Liver (tissue), 9 donors: ENCODE measurements around the gene TNFRSF21. TPM values are rescaled to one million over a fixed set of nuclear protein-coding genes. Genes with fewer than 3 reads are reported as not detected.

Experiments used
- DNase-seq: peaks from one replicate; pipeline ENCODE4 v3.0.0-alpha.2; 2017; ENCODE audit warnings: low spot score
- H3K27ac ChIP-seq, 2 donors: one replicate each; pipeline ENCODE4 v1.7.0; 2013; ENCODE audit warnings: inconsistent platforms in 2 of 2, low read length in 2 of 2, control low read depth in 1 of 2, low read depth in 1 of 2, mild to moderate bottlenecking in 1 of 2
- H3K27me3 ChIP-seq, 4 donors: one replicate each; pipeline versions ENCODE4 v1.6.1 to v1.7.0; 2013; ENCODE audit warnings: low read length in 3 of 4, inconsistent platforms in 1 of 4, mild to moderate bottlenecking in 1 of 4, moderate library complexity in 1 of 4; ENCODE audit not compliant: control insufficient read depth in 4 of 4, insufficient read depth in 4 of 4
- H3K36me3 ChIP-seq, 4 donors: one replicate each; pipeline versions ENCODE4 v1.6.1 to v1.7.0; 2013; ENCODE audit warnings: low read length in 3 of 4, mild to moderate bottlenecking in 3 of 4, low read depth in 1 of 4, moderate library complexity in 1 of 4; ENCODE audit not compliant: control insufficient read depth in 4 of 4, insufficient read depth in 3 of 4
- H3K4me1 ChIP-seq, 4 donors: one replicate each; pipeline versions ENCODE4 v1.6.1 to v1.7.0; 2013; ENCODE audit warnings: low read length in 3 of 4, mild to moderate bottlenecking in 3 of 4, moderate library complexity in 1 of 4; ENCODE audit not compliant: control insufficient read depth in 4 of 4, insufficient read depth in 4 of 4
- H3K4me3 ChIP-seq, 3 donors: one replicate each; pipeline versions ENCODE4 v1.6.1 to v1.7.0; 2013; ENCODE audit warnings: low read length in 3 of 3, control low read depth in 1 of 3, low read depth in 1 of 3, mild to moderate bottlenecking in 1 of 3
- H3K9ac ChIP-seq, 2 donors: one replicate each; pipeline ENCODE4 v1.7.0; 2013; ENCODE audit warnings: low read length in 2 of 2, mild to moderate bottlenecking in 2 of 2, moderate library complexity in 2 of 2, control low read depth in 1 of 2, low read depth in 1 of 2
- H3K9me3 ChIP-seq, 4 donors: one replicate each; pipeline versions ENCODE4 v1.6.1 to v1.7.0; 2013; ENCODE audit warnings: low read length in 3 of 4; ENCODE audit not compliant: control insufficient read depth in 4 of 4
- EGR1 ChIP-seq, 2 donors: IDR thresholded peaks; 2 replicates each; pipeline ENCODE4 v1.6.1; 2016 to 2018; ENCODE audit warnings: antibody characterized with exemption in 2 of 2, low read depth in 2 of 2
- FOXA1 ChIP-seq: IDR thresholded peaks from 2 replicates; pipeline ENCODE4 v1.6.1; 2016; ENCODE audit warnings: antibody characterized with exemption
- FOXA2 ChIP-seq: IDR thresholded peaks from 2 replicates; pipeline ENCODE4 v1.6.1; 2016; ENCODE audit warnings: antibody characterized with exemption
- GABPA ChIP-seq, 2 donors: IDR thresholded peaks in 1 of 2; conservative IDR thresholded peaks in 1 of 2; 2 replicates each; pipeline ENCODE4 v1.6.1; 2016; ENCODE audit warnings: antibody characterized with exemption in 2 of 2, mild to moderate bottlenecking in 1 of 2, moderate library complexity in 1 of 2
- HNF4A ChIP-seq, 2 donors: conservative IDR thresholded peaks; 2 replicates each; pipeline ENCODE4 v1.6.1; 2016; ENCODE audit warnings: antibody characterized with exemption in 2 of 2, mild to moderate bottlenecking in 2 of 2
- HNF4G ChIP-seq: IDR thresholded peaks from 2 replicates; pipeline ENCODE4 v1.6.1; 2016; ENCODE audit warnings: antibody characterized with exemption
- JUND ChIP-seq, 2 donors: IDR thresholded peaks; 2 replicates each; pipeline ENCODE4 v1.6.1; 2016; ENCODE audit warnings: antibody characterized with exemption in 2 of 2
- NR2F2 ChIP-seq: IDR thresholded peaks from 2 replicates; pipeline ENCODE4 v1.6.1; 2016; ENCODE audit warnings: antibody characterized with exemption
- RAD21 ChIP-seq, 2 donors: IDR thresholded peaks; 2 replicates each; pipeline ENCODE4 v1.6.1; 2016; ENCODE audit warnings: antibody characterized with exemption in 2 of 2, mild to moderate bottlenecking in 2 of 2
- RXRA ChIP-seq, 2 donors: IDR thresholded peaks; 2 replicates each; pipeline ENCODE4 v1.6.1; 2017 to 2018; ENCODE audit warnings: antibody characterized with exemption in 2 of 2, mild to moderate bottlenecking in 1 of 2
- SP1 ChIP-seq: IDR thresholded peaks from 2 replicates; pipeline ENCODE4 v1.6.1; 2018; ENCODE audit warnings: antibody characterized with exemption, mild to moderate bottlenecking
- TAF1 ChIP-seq: conservative IDR thresholded peaks from 2 replicates; pipeline ENCODE4 v1.6.1; 2016; ENCODE audit warnings: antibody characterized with exemption, mild to moderate bottlenecking
- YY1 ChIP-seq: IDR thresholded peaks from 2 replicates; pipeline ENCODE4 v1.6.1; 2016; ENCODE audit warnings: antibody characterized with exemption, mild to moderate bottlenecking
- WGBS: extraction: QIAGEN DNeasy Blood & Tissue Kit; methylation state at CpG from one replicate; pipeline ENCODE4 v1.1.7; 2013; 5-methylcytosine and 5-hydroxymethylcytosine counted together
- polyA plus RNA-seq, 2 donors: library from polyadenylated mRNA; stranded (reverse) in 1 of 2; unstranded in 1 of 2; fragments of 200-250 nt in 1 of 2; fragments of >200 nt in 1 of 2; fragmentation: Nextera tagmentation in 1 of 2; extraction: Ambion mirVana in 1 of 2; gene quantifications; one replicate each; pipeline versions ENCODE4 v1.2.1 to v1.2.3, GENCODE V29; 2013 to 2015
- total RNA-seq, 2 donors: library from RNA; depleted of rRNA; stranded (reverse); fragments of >200 nt; gene quantifications; one replicate each; pipeline ENCODE4 v1.2.3, GENCODE V29; 2014
- TF ChIP-seq, protein P1 (sequence below): IDR thresholded peaks from 2 replicates; pipeline ENCODE4 v1.6.1; 2016; ENCODE audit warnings: antibody characterized with exemption
- TF ChIP-seq, protein P2 (sequence below): fragments of 150-350 bp; IDR thresholded peaks from 2 replicates; pipeline ENCODE4 v1.5.1; 2017; ENCODE audit warnings: improper control_type of control experiment, low read depth, low read length; ENCODE audit not compliant: missing input control
- TF ChIP-seq, protein P3 (sequence below): IDR thresholded peaks from 2 replicates; pipeline ENCODE4 v1.6.1; 2016; ENCODE audit warnings: antibody characterized with exemption, mild to moderate bottlenecking
- TF ChIP-seq, protein P4 (sequence below): IDR thresholded peaks from 2 replicates; pipeline ENCODE4 v1.6.1; 2016; ENCODE audit warnings: antibody characterized with exemption
- TF ChIP-seq, protein P5 (sequence below): IDR thresholded peaks from 2 replicates; pipeline ENCODE4 v1.6.1; 2016; ENCODE audit warnings: antibody characterized with exemption
- donor health status: healthy.
- donor health status: healthy.
- donor health status: healthy.
- donor health status: healthy.
- donor health status: healthy.

The TNFRSF21 gene
- total and polyA plus RNA-seq, 4 donors: 2.1 to 3.2 (median 2.9) TPM

DNA sequence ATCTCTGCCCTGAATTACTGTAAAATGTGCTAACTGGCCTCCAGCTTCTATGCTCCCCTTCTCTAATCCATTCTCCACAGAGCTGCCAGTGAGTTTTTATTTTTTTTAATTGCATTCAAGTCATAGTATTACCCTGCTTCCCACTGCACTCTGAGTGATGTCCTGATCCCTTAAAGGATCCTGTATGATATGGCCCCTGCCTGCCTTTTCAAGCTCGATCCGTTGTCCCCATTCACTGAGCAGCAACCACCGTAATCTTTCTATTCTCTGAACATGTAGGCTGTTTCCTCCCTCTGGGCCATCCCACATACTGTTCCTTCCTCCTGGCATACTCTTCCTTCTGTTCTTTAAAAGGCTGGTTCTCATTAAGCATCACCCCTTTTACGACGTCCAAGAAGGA is 9.3 kb downstream of the TNFRSF21 start:
- H3K36me3 ChIP-seq: no peaks in the 10 kb centered on the region
- H3K9ac ChIP-seq: no peak overlapping the region
- H3K4me3 ChIP-seq: no peak overlapping the region
- H3K4me1 ChIP-seq: no peaks in the 10 kb centered on the region
- 95% methylated on average over 5 of the region's 5 CpGs for WGBS
- DNase-seq: no peak
- no peaks in the 10 kb centered on the region for H3K9me3 ChIP-seq
- H3K27ac ChIP-seq: no peak overlapping the region
- TF ChIP-seq, protein P1, sequence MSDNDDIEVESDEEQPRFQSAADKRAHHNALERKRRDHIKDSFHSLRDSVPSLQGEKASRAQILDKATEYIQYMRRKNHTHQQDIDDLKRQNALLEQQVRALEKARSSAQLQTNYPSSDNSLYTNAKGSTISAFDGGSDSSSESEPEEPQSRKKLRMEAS: no peak
- TF ChIP-seq NR2F2 (no peak), RXRA (IDR thresholded peaks at IDR 0.05) (no peak), SP1 (no peak), GABPA (IDR thresholded peaks at IDR 0.05 in 1 of 2, conservative IDR thresholded peaks at IDR 0.05 in 1 of 2) (no peak), TAF1 (no peak), JUND (IDR thresholded peaks at IDR 0.05) (no peak), FOXA1 (no peak), HNF4A (conservative IDR thresholded peaks at IDR 0.05) (no peak), RAD21 (IDR thresholded peaks at IDR 0.05) (no peak), YY1 (no peak), EGR1 (IDR thresholded peaks at IDR 0.05; ENCODE audit: low read depth in 2 of 2) (no peak), HNF4G (no peak), FOXA2 (no peak)
- TF ChIP-seq, protein P2, sequence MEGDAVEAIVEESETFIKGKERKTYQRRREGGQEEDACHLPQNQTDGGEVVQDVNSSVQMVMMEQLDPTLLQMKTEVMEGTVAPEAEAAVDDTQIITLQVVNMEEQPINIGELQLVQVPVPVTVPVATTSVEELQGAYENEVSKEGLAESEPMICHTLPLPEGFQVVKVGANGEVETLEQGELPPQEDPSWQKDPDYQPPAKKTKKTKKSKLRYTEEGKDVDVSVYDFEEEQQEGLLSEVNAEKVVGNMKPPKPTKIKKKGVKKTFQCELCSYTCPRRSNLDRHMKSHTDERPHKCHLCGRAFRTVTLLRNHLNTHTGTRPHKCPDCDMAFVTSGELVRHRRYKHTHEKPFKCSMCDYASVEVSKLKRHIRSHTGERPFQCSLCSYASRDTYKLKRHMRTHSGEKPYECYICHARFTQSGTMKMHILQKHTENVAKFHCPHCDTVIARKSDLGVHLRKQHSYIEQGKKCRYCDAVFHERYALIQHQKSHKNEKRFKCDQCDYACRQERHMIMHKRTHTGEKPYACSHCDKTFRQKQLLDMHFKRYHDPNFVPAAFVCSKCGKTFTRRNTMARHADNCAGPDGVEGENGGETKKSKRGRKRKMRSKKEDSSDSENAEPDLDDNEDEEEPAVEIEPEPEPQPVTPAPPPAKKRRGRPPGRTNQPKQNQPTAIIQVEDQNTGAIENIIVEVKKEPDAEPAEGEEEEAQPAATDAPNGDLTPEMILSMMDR: no peak
- TF ChIP-seq, protein P3, sequence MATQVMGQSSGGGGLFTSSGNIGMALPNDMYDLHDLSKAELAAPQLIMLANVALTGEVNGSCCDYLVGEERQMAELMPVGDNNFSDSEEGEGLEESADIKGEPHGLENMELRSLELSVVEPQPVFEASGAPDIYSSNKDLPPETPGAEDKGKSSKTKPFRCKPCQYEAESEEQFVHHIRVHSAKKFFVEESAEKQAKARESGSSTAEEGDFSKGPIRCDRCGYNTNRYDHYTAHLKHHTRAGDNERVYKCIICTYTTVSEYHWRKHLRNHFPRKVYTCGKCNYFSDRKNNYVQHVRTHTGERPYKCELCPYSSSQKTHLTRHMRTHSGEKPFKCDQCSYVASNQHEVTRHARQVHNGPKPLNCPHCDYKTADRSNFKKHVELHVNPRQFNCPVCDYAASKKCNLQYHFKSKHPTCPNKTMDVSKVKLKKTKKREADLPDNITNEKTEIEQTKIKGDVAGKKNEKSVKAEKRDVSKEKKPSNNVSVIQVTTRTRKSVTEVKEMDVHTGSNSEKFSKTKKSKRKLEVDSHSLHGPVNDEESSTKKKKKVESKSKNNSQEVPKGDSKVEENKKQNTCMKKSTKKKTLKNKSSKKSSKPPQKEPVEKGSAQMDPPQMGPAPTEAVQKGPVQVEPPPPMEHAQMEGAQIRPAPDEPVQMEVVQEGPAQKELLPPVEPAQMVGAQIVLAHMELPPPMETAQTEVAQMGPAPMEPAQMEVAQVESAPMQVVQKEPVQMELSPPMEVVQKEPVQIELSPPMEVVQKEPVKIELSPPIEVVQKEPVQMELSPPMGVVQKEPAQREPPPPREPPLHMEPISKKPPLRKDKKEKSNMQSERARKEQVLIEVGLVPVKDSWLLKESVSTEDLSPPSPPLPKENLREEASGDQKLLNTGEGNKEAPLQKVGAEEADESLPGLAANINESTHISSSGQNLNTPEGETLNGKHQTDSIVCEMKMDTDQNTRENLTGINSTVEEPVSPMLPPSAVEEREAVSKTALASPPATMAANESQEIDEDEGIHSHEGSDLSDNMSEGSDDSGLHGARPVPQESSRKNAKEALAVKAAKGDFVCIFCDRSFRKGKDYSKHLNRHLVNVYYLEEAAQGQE: no peak
- TF ChIP-seq, protein P4, sequence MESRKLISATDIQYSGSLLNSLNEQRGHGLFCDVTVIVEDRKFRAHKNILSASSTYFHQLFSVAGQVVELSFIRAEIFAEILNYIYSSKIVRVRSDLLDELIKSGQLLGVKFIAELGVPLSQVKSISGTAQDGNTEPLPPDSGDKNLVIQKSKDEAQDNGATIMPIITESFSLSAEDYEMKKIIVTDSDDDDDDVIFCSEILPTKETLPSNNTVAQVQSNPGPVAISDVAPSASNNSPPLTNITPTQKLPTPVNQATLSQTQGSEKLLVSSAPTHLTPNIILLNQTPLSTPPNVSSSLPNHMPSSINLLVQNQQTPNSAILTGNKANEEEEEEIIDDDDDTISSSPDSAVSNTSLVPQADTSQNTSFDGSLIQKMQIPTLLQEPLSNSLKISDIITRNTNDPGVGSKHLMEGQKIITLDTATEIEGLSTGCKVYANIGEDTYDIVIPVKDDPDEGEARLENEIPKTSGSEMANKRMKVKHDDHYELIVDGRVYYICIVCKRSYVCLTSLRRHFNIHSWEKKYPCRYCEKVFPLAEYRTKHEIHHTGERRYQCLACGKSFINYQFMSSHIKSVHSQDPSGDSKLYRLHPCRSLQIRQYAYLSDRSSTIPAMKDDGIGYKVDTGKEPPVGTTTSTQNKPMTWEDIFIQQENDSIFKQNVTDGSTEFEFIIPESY: no peak
- TF ChIP-seq, protein P5, sequence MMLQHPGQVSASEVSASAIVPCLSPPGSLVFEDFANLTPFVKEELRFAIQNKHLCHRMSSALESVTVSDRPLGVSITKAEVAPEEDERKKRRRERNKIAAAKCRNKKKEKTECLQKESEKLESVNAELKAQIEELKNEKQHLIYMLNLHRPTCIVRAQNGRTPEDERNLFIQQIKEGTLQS: no peak
- peaks cover 0 to 3% (median 0%) of the 10 kb centered on the region in 4 donors for H3K27me3 ChIP-seq
